GM18508 (cell line): ENCODE results near the gene MYDGF.
"Not testable (repeated sequence)": the region's sequence is repeated elsewhere in the genome, so short reads cannot be mapped to it uniquely, and the experiment has no call there.

Source experiments
- ATAC-seq: cut with Tn5 transposase; IDR thresholded peaks from one replicate; pipeline ENCODE4 v1.9.1; 2021; ENCODE audit warnings: moderate number of reproducible peaks; ENCODE audit not compliant: insufficient read depth, unreplicated experiment

MYDGF gene

GRCh38 chr19:4701557-4701956, 31.4 kb upstream of the MYDGF start:
- no peak for ATAC-seq

DNA sequence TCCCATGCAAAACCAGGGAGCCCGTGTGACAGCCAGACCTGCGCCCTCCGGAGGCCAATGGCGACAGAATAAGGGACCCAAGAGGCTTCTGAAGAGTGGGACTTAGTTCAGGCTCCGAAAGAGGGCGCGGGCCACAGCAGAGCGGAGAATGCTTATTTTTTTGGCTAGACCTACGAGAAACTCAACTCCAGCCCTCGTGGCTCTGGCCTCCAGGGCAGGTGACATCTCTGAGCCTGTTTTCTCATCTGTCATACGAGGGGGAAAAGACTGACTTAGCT, 30.5 kb upstream of the MYDGF start:
- ATAC-seq, result no peak

- no peak for ATAC-seq
Observed at GRCh38 chr19:4699826-4700692, 29.9 kb upstream of the MYDGF start.

DNA sequence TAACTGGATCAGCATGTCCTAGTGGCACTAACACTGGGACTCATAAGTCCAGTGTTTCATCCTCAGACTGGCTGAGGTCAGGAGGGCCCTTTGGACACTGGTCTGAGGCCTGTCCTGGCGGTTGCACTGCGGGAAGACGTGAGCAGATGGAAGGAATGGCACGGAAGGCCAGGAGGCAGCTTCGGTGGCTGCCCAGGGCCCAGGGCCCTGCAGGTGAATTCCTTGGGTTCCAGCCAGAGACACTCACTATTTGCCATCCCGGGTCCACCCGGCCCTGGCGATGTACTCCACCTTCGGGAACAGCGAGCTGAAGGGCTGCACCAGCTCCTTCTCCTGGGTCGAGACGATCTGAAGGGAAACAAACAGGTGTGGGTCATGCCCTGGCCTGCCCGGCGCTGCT, 27.2 kb upstream of the MYDGF start:
- ATAC-seq, result no peak

- no peak for ATAC-seq
Observed at GRCh38 chr19:4695224-4695731, 25.1 kb upstream of the MYDGF start.

DNA sequence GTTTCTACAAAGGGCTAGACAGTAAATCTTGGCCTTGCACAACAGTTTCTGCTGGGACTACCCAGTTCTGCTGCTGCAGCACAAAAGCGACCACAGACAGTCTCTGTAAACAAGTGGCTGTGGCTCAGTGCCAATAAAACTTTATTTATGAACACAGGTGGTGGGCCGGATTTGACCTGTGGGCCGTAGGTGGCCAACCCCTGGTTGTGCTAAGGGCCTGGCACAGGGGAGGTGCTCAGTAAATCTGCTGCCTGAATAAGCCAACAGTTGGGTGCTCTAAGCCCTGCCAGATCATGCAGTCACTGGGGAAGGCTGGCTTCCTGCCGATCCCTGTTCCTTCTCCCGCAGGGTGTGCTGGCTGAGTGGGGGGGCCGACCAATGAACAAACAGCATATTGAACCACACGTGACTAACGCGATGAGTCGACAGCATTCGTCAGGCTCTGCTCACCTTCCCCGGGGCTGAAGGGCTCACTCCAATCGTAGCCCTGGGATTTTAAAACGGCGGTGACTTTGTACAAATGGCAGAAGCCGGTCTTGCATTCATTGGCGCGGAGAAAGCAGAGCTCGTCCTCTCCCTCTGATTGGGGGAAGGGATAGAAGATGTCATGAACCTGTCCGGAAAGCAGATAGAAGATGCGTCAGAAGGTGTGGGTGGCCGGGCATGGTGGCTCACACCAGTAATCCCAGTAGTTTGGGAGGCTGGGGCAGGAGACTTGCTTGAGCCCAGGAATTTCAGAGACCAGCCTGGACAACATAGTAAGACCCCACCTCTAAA, 24.3 kb upstream of the MYDGF start:
- no peak for ATAC-seq

DNA sequence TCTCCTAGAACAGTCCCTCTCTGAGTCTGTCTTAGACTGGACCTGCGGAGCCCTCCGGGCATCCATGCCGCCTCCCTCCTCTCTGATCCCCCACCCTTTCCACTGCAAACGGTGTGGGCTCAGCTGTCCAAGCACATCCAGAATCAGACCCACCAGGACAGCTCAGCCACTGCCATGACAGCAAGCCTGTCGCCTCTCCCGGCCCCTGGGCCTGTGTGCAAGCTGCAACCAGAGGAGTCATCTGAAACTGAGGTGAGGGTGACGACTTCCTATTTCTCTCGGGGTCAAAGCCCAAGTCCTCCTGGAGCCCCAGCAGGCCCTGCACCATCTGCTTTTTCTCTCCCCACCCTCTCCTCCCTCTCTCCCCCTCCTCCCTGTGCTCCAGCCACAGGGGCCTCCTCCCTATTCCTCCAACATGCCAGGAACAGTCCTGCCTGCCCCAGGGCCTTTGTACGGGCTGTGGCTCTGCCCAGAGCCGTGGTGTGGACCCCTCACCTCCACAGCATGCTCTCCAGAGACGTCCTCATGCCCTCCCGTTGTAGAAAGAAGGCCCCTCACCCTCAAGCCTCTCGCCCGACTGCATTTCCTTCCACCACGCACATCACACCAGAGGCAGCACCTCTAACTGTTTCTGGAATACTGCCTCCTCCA, 23.5 kb upstream of the MYDGF start:
- no peak for ATAC-seq

GRCh38 chr19:4693078-4693350, 22.9 kb upstream of the MYDGF start:
- ATAC-seq, result no peak

DNA sequence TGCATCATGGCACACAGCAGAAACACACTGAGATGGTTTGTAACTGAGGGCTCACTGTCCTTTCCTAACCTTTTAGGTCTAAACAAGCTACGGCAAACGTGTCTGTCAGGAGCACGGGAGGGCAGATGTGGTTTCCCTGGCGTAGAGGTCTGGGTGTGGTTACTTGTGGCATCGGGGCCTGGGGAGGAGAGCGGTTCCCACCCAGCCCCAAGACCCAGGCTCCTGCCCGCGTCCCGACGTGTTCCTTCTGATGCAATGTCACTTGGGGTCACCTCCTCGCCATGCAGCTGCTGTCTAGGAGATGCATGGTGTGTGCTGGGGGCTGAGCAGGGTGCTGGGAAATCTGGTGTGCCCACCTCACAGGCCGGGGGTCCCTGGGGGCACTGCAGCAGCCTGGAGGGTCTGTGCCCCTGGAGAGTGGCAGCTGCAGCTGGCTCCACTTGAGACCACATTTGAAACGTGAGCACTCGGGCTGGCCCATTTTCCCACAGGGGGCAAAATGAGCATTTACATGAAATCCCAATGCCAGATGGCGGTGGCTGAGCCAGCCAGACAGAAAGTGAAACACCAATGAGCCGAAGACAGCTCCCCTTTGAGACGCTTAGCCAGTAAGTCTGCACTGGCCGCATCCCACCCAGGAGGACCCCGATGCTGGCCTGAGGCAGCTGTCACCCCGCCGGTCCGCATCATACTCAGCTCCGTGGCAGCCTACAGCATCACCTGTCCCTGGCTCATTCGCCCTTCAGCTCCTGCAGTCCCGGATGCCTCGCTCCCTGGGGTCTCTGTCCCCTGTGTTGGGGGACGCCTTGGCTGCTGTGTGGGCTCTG, 22.3 kb upstream of the MYDGF start:
- no peak for ATAC-seq

GRCh38 chr19:4691373-4691772, 21.2 kb upstream of the MYDGF start:
- no peak for ATAC-seq

- ATAC-seq, result no peak
Observed at GRCh38 chr19:4690361-4690760, 20.2 kb upstream of the MYDGF start.

DNA sequence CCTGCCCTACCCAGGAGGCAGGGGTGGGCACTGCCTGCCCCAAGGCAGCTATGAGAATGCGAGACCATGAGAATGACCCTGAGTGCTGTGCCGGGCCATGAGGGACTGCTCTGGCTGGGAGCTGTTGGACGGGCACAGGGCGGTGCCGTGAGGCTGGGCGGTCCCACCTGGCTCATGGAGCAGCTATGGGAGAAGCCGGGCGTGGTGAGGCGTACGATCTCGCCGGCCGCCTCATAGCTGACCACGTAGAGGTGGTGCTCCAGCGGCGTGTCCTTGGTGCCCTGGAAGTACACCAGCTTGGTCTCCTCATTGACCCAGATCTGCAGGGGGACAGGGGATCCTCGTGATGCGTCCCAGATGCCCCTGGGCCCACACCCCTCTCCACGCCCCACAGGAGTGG, 19.3 kb upstream of the MYDGF start:
- ATAC-seq, result no peak

GRCh38 chr19:4688587-4688986, 18.4 kb upstream of the MYDGF start:
- no peak for ATAC-seq

DNA sequence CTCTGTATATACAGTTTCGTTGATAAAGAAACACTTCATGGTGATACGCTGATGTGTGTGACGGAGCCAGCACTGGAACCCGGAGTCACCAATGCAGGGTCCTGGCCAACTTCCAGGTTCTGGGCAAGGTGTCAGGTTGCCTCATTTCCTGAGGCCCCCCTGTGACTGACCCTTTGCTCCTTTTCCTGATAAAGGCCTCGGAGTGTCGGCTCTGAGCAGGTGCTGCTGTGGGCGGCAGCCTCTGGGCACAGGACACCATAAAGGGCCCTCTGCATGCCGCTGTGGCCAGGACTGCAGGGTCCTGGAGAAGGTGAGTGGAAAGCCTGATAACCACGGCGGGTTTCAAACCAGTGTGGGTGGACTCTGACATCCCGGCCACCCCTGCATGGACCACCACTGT, 17.3 kb upstream of the MYDGF start:
- ATAC-seq, result no peak

DNA sequence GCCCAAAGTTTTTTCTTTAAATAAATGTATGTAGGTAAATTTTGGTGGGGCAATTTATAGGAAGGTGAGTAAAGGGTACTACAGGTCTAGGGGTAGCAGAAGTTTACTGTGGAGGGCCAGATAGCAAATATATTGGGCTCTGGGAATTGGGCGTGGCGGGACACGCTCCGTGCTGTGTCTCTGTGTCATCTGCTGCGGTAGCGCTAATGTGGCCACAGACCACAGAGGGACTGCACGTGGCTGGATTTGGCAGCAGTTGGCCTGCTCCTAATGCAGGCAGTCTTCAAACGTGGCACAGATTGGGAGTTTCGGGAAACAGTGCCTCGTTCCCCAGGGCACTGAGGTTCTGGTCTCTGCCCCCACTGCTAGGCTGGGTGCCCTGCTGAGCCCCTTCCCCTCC, 16.6 kb upstream of the MYDGF start:
- ATAC-seq, result no peak

DNA sequence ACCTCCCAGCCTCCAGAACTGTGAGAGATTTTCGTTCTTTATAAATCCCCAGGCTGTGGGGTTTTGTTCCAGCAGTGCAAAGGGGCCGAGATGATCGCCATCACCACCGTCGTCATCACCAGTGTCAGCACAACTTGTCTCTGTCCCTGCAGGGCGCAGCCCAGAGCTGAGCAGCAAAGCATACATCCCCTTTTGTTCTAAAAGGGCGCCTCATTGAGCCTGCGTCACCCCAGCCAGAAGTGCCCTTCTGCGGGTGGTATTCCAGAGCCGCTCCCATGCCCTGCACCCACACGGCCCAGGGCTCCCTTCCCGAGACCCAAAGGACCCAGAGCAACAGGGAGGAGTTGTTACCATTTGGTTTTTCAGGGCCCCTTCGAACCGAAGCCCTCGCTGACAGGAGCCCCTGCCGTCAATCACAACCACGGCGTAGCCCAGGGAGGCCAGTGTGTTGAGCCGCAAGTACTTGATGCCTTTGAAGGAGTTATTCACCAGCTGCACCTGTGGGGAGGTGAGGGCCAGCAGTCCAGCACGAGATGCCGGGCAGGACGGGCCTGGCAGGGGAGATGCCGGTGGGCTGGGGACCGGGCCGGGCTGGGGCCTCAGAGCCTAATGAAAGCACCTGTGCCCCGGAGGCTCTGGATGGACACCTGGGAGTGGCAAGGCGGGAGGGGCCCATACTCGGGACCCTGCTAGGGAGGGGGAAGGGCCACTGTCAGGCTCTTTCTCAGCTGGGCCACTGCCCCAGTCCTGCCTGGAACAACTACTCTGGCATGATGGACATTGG, 14.4 kb upstream of the MYDGF start:
- no peak for ATAC-seq

DNA sequence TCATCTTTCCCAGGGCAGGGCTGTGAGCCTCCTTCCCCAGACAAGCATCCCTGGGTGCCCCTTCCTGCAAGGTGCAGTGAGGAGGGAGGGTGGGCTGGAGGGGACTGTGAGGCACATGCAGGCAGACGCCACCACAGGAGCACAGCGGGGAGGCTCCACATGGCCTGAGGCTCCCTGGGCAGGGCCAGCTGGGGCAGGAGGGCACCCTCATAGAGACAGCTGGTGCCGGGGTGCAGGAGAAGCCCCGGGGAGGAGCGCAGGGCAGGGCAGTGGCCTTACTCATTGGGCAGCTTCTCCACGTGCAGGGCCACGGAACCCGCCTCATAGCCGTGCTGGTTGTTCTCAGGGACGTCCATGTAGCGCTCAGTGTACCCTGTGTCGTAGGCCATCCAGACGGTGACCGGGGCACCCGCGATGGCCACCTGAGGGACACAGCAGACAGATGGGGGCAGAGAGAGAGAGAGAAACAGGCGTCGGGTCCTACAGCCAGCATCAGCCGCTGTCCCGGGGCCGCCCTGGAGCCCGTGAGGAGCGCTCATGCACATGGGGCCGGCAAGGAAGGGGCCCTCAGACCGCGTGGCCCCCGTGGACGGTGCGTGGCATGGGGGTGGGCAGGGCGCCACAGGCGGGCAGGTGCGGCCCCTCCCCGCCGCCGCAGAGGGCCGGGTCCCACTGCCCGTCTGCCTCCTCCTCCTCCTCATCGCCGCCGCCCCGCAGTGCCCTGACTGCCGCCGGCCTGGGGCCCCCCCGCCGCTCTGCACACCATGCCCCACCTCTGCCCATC, 12.5 kb upstream of the MYDGF start:
- no peak for ATAC-seq

GRCh38 chr19:4680021-4680420, 9.9 kb upstream of the MYDGF start:
- ATAC-seq, result not testable (repeated sequence)
